IMR-90 (cell line): Measurements from ENCODE around the gene SESN2. TPM values are rescaled to one million over a fixed set of nuclear protein-coding genes. Genes with fewer than 3 reads are reported as not detected.

Source experiments
- BHLHE40 ChIP-seq: fragments of 150-350 bp; IDR thresholded peaks from 2 replicates; pipeline ENCODE4 v1.6.1; 2016; ENCODE audit warnings: mild to moderate bottlenecking, low read depth, low read length
- FOS ChIP-seq: fragments of 150-350 bp; IDR thresholded peaks from 2 replicates; pipeline ENCODE4 v1.6.1; 2016; ENCODE audit warnings: low read depth, low read length
- MAFK ChIP-seq: IDR thresholded peaks from 2 replicates; pipeline ENCODE4 v1.6.1; 2012; ENCODE audit warnings: low read depth, low read length, improper control_type of control experiment
- MXI1 ChIP-seq: IDR thresholded peaks from 2 replicates; pipeline ENCODE4 v1.6.1; 2012; ENCODE audit warnings: low read depth, mild to moderate bottlenecking, low read length, moderate library complexity, borderline replicate concordance
- NFE2L2 ChIP-seq: fragments of 150-350 bp; IDR thresholded peaks from 2 replicates; pipeline ENCODE4 v1.6.1; 2016; ENCODE audit warnings: low read depth, mild to moderate bottlenecking, low read length
- POLR2A ChIP-seq: IDR thresholded peaks from 2 replicates; pipeline ENCODE4 v1.6.1; 2012; ENCODE audit warnings: mild to moderate bottlenecking, low read depth, low read length
- RAD21 ChIP-seq: IDR thresholded peaks from 2 replicates; pipeline ENCODE4 v1.6.1; 2012; ENCODE audit warnings: low read length, improper control_type of control experiment
- RCOR1 ChIP-seq: IDR thresholded peaks from 2 replicates; pipeline ENCODE4 v1.6.1; 2012; ENCODE audit warnings: mild to moderate bottlenecking, low read length, improper control_type of control experiment; ENCODE audit not compliant: insufficient replicate concordance
- polyA plus RNA-seq, 3 experiments: library from polyadenylated mRNA; depleted of rRNA; stranded (reverse); fragments of >200 nt; gene quantifications; 2 replicates each; pipeline ENCODE4 v1.2.3, GENCODE V29; 2012; ENCODE audit warnings: low replicate concordance in 1 of 3
- total RNA-seq: library from RNA; depleted of rRNA; stranded (reverse); fragments of >200 nt; gene quantifications from 2 replicates; pipeline ENCODE4 v1.2.3, GENCODE V29; 2012
- TF ChIP-seq, protein P1 (sequence below): conservative IDR thresholded peaks from 2 replicates; pipeline ENCODE4 v1.5.1; 2012; ENCODE audit warnings: mild to moderate bottlenecking, low read depth, low read length, improper control_type of control experiment

The SESN2 gene
- total and polyA plus RNA-seq, 2 of the 4 experiments (the other 2 are of a cell fraction): 10.2 to 20.9 TPM

DNA sequence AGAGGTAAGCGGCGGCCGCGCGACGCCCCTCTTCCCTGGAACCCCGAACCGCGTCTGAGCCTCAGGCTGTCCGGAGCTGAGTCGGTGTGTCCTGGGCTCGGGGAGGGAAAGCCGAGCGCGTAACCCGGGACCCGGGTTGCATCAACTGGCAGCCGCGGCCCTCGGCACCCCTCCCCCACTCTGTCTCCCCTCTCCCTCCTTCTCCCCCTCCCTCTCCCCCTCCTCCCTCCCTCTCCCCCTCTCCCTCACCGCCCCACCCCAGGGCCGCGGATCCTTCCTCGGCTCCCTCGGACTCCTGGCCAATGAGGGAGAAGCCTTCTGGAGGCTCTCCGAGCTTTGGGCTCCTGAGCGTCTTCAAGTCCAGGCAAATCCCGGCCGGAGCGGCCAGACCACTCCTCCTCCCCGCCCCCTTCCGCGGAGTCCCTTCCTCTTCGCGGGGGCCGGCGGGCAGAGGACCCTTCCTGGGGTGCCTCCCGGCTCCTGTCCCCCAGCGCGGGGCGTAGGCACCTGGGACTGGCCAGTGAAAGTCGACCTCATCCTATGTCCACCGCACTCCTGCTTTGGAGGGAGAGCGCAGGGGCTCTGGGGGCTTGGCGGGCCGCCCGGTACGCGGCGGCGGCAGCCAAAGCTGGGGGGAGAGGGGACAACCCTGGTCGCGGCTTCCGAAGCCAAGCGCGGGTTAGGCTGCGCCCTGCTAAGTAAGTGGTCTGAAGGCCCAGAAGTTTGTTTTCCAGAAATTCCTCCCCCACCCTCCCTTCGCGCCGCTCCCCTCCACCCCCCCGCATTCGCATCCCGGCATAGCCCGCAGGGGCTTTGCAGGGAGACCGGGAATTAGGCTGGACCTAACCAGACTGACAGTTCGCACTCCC lies 850 bp downstream of the SESN2 start (continued):
- TF ChIP-seq, protein P1, sequence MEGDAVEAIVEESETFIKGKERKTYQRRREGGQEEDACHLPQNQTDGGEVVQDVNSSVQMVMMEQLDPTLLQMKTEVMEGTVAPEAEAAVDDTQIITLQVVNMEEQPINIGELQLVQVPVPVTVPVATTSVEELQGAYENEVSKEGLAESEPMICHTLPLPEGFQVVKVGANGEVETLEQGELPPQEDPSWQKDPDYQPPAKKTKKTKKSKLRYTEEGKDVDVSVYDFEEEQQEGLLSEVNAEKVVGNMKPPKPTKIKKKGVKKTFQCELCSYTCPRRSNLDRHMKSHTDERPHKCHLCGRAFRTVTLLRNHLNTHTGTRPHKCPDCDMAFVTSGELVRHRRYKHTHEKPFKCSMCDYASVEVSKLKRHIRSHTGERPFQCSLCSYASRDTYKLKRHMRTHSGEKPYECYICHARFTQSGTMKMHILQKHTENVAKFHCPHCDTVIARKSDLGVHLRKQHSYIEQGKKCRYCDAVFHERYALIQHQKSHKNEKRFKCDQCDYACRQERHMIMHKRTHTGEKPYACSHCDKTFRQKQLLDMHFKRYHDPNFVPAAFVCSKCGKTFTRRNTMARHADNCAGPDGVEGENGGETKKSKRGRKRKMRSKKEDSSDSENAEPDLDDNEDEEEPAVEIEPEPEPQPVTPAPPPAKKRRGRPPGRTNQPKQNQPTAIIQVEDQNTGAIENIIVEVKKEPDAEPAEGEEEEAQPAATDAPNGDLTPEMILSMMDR: no peak
- no peak for TF ChIP-seq NFE2L2
- no peak for TF ChIP-seq FOS
- TF ChIP-seq RAD21: peak; percentile 1; the same call in 1 of the 2 replicates
- TF ChIP-seq BHLHE40: no peak
- TF ChIP-seq MXI1: no peak
- no peak for TF ChIP-seq RCOR1
- no peak for TF ChIP-seq POLR2A
- TF ChIP-seq MAFK: no peak
